ENCODE measurements around the gene TLE1. TPM values are rescaled to one million over a fixed set of nuclear protein-coding genes. Genes with fewer than 3 reads are reported as not detected.

Gene TLE1
- total and polyA plus RNA-seq, 2 of the 4 experiments (the other 2 are of a cell fraction): 36.0 to 51.0 TPM

DNA sequence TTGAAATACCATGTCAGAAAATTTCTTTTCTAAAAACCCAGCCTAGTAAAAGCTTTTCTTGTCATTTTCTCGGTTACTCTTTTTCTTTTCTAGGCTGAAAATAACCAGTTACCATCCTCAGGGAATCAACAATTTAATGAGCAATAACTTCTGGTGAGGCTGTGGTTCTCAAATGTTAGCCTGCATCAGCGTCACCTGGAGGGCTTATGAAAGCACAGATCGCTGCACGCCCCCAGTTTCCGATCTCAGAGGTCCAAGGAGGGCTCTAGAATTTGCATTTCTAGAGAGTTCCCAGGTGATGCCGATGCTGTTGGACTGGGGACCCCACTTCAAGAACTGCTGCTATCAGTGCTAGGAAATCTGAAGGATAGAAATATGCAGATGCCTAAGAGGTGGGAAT is 28.9 kb upstream of the TLE1 start:
- ChIA-PET POLR2A (ENCODE audit: unreplicated experiment) (no interaction called here), CTCF (no interaction called here)
- H3K9me1 ChIP-seq (ENCODE audit: insufficient read depth, low read length): 0 out of 2 replicates have a peak, but pooled peaks cover 2% of the 10 kb centered on the region
- H3K9ac ChIP-seq (ENCODE audit: low read depth, low read length): no peak overlapping the region
- H3K27ac ChIP-seq (ENCODE audit: insufficient read depth, low read length): no peak overlapping the region
- H2BK5ac ChIP-seq (ENCODE audit: low read depth, low read length, poor library complexity, severe bottlenecking): no peak overlapping the region
- in situ Hi-C loops (cut with MboI; ENCODE audit: low sequenced_read_pairs) (loop anchor here (25.0 kb wide), 1 partner anchor 1244 kb away; no protein-coding TSS in a partner anchor), dilution Hi-C loops (cut with HindIII; ENCODE audit: low sequenced_read_pairs, unreplicated experiment) (no loop called here), intact Hi-C loops (cut with micrococcal nuclease) (no loop called here)
- no TSS peak for BruUV-seq (replicated peaks)
- ATAC-seq (ENCODE audit: low read depth) (no peak), DNase-seq (no peak)
- no peak overlapping the region for H2BK120ac ChIP-seq (ENCODE audit: low read depth, low read length)
- H3K18ac ChIP-seq (ENCODE audit: low read depth, low read length): no peak overlapping the region
- H2BK15ac ChIP-seq (ENCODE audit: low read depth, low read length): no peak overlapping the region
- H3K4me3 ChIP-seq (ENCODE audit: insufficient read depth, low read depth, low read length): no peak overlapping the region
- H3K14ac ChIP-seq (replicated peaks; ENCODE audit: low read depth, low read length): no peak overlapping the region
- H2BK20ac ChIP-seq (ENCODE audit: low read depth, low read length): no peak overlapping the region
- no peak overlapping the region for H3K4ac ChIP-seq (ENCODE audit: low read depth, low read length)
- H2AK5ac ChIP-seq (ENCODE audit: low read depth, low read length): no peak overlapping the region
- no peaks in the 10 kb centered on the region for H3K36me3 ChIP-seq (ENCODE audit: control insufficient read depth, insufficient read depth, low read length)
- H3K79me1 ChIP-seq (ENCODE audit: low read depth in 1 of 2, low read length in 2 of 2): no peaks in the 10 kb centered on the region
- H4K91ac ChIP-seq (ENCODE audit: insufficient read depth, low read depth, low read length): no peak overlapping the region
- no peak overlapping the region for H3K56ac ChIP-seq (ENCODE audit: extremely low read depth, insufficient read depth, low read length)
- H2AK9ac ChIP-seq (replicated peaks; ENCODE audit: low read depth, low read length, poor library complexity): no peak overlapping the region
- no peak overlapping the region for H3K23ac ChIP-seq (ENCODE audit: low read depth, low read length)
- no peaks in the 10 kb centered on the region for H3K4me1 ChIP-seq (ENCODE audit: control insufficient read depth, insufficient read depth, low read length)
- H3K9me3 ChIP-seq (ENCODE audit: control insufficient read depth, insufficient read depth, low read length): peaks cover 2% of the 10 kb centered on the region; the same call in 1 of the 2 replicates
- H4K5ac ChIP-seq (ENCODE audit: low read depth, low read length): no peak overlapping the region
- H3K4me2 ChIP-seq (ENCODE audit: low read depth, low read length): no peak overlapping the region
- H4K8ac ChIP-seq (ENCODE audit: low read depth in 2 of 2, low read length in 2 of 2): no peak overlapping the region
- no peak overlapping the region for H2AFZ ChIP-seq (replicated peaks; ENCODE audit: low read length, poor library complexity)
- H3K27me3 ChIP-seq (ENCODE audit: control insufficient read depth, insufficient read depth, low read length): no peaks in the 10 kb centered on the region
- no CpG with 5 or more reads among the region's 6 CpGs for WGBS, 2 experiments (ENCODE audit: extremely low coverage in 2 of 2, insufficient read length in 1 of 2)
- no peaks in the 10 kb centered on the region for H4K20me1 ChIP-seq (ENCODE audit: insufficient read depth, low read length)
- TF ChIP-seq MXI1 (IDR thresholded peaks at IDR 0.05; ENCODE audit: borderline replicate concordance, low read depth, low read length) (no peak), BHLHE40 (IDR thresholded peaks at IDR 0.05; ENCODE audit: low read depth, low read length) (no peak), NFE2L2 (IDR thresholded peaks at IDR 0.05; ENCODE audit: low read depth, low read length) (no peak), RFX5 (IDR thresholded peaks at IDR 0.05; ENCODE audit: low read depth, low read length) (no peak), CEBPB (IDR thresholded peaks at IDR 0.05; ENCODE audit: low read depth, low read length) (no peak), RAD21 (IDR thresholded peaks at IDR 0.05; ENCODE audit: low read length) (no peak), CHD1 (IDR thresholded peaks at IDR 0.05; ENCODE audit: low read depth, low read length) (no peak), POLR2A (IDR thresholded peaks at IDR 0.05; ENCODE audit: low read depth, low read length) (no peak), FOS (IDR thresholded peaks at IDR 0.05; ENCODE audit: low read depth, low read length) (no peak)
- TF ChIP-seq, protein P1, sequence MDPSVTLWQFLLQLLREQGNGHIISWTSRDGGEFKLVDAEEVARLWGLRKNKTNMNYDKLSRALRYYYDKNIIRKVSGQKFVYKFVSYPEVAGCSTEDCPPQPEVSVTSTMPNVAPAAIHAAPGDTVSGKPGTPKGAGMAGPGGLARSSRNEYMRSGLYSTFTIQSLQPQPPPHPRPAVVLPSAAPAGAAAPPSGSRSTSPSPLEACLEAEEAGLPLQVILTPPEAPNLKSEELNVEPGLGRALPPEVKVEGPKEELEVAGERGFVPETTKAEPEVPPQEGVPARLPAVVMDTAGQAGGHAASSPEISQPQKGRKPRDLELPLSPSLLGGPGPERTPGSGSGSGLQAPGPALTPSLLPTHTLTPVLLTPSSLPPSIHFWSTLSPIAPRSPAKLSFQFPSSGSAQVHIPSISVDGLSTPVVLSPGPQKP (IDR thresholded peaks at IDR 0.05; ENCODE audit: borderline replicate concordance, low read depth, low read length): no peak
- TF ChIP-seq, protein P2, sequence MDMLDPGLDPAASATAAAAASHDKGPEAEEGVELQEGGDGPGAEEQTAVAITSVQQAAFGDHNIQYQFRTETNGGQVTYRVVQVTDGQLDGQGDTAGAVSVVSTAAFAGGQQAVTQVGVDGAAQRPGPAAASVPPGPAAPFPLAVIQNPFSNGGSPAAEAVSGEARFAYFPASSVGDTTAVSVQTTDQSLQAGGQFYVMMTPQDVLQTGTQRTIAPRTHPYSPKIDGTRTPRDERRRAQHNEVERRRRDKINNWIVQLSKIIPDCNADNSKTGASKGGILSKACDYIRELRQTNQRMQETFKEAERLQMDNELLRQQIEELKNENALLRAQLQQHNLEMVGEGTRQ (IDR thresholded peaks at IDR 0.05; ENCODE audit: low read depth, low read length): no peak

Measured in IMR-90 (cell line).